Measurements from ENCODE around the gene SBK3. TPM values are rescaled to one million over a fixed set of nuclear protein-coding genes. Genes with fewer than 3 reads are reported as not detected.
A peak's percentile ranks its signal among the peaks of the same experiment; 100 is the strongest.
"Not testable (repeated sequence)": the region's sequence is repeated elsewhere in the genome, so short reads cannot be mapped to it uniquely, and the experiment has no call there.

SBK3 gene
- total and polyA plus RNA-seq, 2 donors (not counting 1 experiment from before 2014, with no cell fraction given) = not detected

DNA sequence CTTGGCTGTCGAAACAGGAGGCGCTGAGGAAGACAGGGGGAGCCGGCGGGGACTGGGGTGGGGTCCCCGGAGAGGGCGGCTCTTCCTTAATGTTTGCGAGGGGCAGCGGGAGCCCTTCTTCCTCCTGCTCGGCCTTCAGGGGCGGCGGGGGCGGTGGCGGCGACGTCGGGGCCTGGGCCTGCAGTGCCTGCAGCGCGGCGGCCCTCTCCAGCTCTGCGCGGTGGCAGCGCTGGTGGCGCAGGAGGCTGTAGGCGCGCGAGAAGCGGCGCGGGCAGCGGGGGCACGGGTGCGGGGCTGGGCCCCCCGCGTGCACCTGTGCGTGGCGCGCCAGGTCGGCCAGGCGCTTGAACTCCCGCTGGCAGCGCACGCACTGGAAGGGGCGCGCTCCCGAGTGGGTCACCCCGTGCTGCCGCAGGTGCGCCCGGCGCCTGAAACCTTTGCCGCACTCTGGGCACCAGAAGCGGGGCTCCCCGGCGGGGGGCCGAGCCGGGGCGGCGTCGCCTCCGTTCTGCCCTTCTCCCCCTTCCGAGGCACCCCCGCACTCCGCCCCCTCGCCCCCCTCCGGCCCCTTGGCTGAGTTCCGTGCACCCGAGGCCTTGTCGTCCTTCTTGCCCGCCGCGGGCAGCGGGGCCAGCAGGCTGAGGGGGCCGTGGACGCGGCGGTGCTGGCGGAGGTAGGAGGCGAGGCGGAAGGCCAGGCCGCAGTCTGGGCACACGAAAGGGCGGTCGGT is 32.9 kb upstream of the SBK3 start:
- 98% methylated on average over 80 of the region's 83 CpGs for WGBS (ENCODE audit: insufficient coverage)
- Histone ChIP-seq H3K27ac (ENCODE audit: low read length in 2 of 2) (no peak overlapping the region), H3K9ac (ENCODE audit: low read length) (no peak overlapping the region), H2AFZ (ENCODE audit: insufficient read depth, low read depth, low read length, poor library complexity, severe bottlenecking) (no peak overlapping the region), H3K27me3 (replicated peaks in 1 of 4; ENCODE audit: control extremely low read depth in 1 of 4, control insufficient read depth in 3 of 4, insufficient read depth in 4 of 4, low read length in 3 of 4) (no peaks in the 10 kb centered on the region), H3K36me3 (replicated peaks in 1 of 2; ENCODE audit: control extremely low read depth in 1 of 2, control insufficient read depth in 1 of 2, extremely low read depth in 1 of 2, insufficient read depth in 2 of 2, low read length in 1 of 2) (no peaks in the 10 kb centered on the region), H4K20me1 (ENCODE audit: control insufficient read depth, insufficient read depth, low read length, poor library complexity, severe bottlenecking) (no peaks in the 10 kb centered on the region), H3K9me3 (ENCODE audit: control extremely low read depth in 1 of 3, control insufficient read depth in 2 of 3, insufficient read depth in 1 of 3, low read length in 2 of 3) (peaks cover 0 to 9% (median 0%) of the 10 kb centered on the region in 3 donors), H3K79me2 (ENCODE audit: control insufficient read depth, insufficient read depth, low read length) (no peaks in the 10 kb centered on the region), H3K4me2 (replicated peaks; ENCODE audit: low read depth, low read length, poor library complexity, severe bottlenecking) (no peak overlapping the region), H3K4me3 (ENCODE audit: control extremely low read depth in 1 of 5, extremely low read depth in 1 of 5, insufficient read depth in 1 of 5, low read depth in 2 of 5, low read length in 4 of 5) (no peak overlapping the region), H3K4me1 (ENCODE audit: control insufficient read depth in 2 of 2, insufficient read depth in 2 of 2, low read length in 2 of 2) (peaks cover 17 to 21% of the 10 kb centered on the region in 2 donors)
- peaks cover 26% of the 10 kb centered on the region for H3K4me1 Mint-ChIP-seq
- ChIA-PET CTCF (no interaction called here), POLR2A (interaction anchor here (0.5 kb wide), 1 partner anchor 76 kb away, joined by 3 read pairs; no protein-coding TSS in a partner anchor)
- intact Hi-C loops (cut with micrococcal nuclease) = no loop called here
- no peak overlapping the region for H3K27ac Mint-ChIP-seq
- no peaks in the 10 kb centered on the region for H3K27me3 Mint-ChIP-seq
- H3K9me3 Mint-ChIP-seq (ENCODE audit: insufficient read depth) = no peaks in the 10 kb centered on the region
- ATAC-seq (ENCODE audit: low read depth) (no peak), DNase-seq (no peak)
- H3K4me3 Mint-ChIP-seq = no peak overlapping the region
- TF ChIP-seq, protein P1, sequence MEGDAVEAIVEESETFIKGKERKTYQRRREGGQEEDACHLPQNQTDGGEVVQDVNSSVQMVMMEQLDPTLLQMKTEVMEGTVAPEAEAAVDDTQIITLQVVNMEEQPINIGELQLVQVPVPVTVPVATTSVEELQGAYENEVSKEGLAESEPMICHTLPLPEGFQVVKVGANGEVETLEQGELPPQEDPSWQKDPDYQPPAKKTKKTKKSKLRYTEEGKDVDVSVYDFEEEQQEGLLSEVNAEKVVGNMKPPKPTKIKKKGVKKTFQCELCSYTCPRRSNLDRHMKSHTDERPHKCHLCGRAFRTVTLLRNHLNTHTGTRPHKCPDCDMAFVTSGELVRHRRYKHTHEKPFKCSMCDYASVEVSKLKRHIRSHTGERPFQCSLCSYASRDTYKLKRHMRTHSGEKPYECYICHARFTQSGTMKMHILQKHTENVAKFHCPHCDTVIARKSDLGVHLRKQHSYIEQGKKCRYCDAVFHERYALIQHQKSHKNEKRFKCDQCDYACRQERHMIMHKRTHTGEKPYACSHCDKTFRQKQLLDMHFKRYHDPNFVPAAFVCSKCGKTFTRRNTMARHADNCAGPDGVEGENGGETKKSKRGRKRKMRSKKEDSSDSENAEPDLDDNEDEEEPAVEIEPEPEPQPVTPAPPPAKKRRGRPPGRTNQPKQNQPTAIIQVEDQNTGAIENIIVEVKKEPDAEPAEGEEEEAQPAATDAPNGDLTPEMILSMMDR (IDR thresholded peaks at IDR 0.05) = no peak
- no peak for TF ChIP-seq EZH2 (IDR thresholded peaks at IDR 0.05; ENCODE audit: borderline replicate concordance, insufficient read depth, low read depth, low read length, poor library complexity, severe bottlenecking)

GRCh38 chr19:55576746-55577145 is 31.4 kb upstream of the SBK3 start:
- Histone ChIP-seq H3K36me3 (replicated peaks in 1 of 2; ENCODE audit: control extremely low read depth in 1 of 2, control insufficient read depth in 1 of 2, extremely low read depth in 1 of 2, insufficient read depth in 2 of 2, low read length in 1 of 2) (no peaks in the 10 kb centered on the region), H3K4me2 (replicated peaks; ENCODE audit: low read depth, low read length, poor library complexity, severe bottlenecking) (no peak overlapping the region), H3K27me3 (replicated peaks in 1 of 4; ENCODE audit: control extremely low read depth in 1 of 4, control insufficient read depth in 3 of 4, insufficient read depth in 4 of 4, low read length in 3 of 4) (no peaks in the 10 kb centered on the region), H3K27ac (ENCODE audit: low read length in 2 of 2) (no peak overlapping the region), H3K9me3 (ENCODE audit: control extremely low read depth in 1 of 3, control insufficient read depth in 2 of 3, insufficient read depth in 1 of 3, low read length in 2 of 3) (peaks cover 0 to 9% (median 0%) of the 10 kb centered on the region in 3 donors), H2AFZ (ENCODE audit: insufficient read depth, low read depth, low read length, poor library complexity, severe bottlenecking) (no peak overlapping the region), H4K20me1 (ENCODE audit: control insufficient read depth, insufficient read depth, low read length, poor library complexity, severe bottlenecking) (no peaks in the 10 kb centered on the region), H3K4me3 (ENCODE audit: control extremely low read depth in 1 of 5, extremely low read depth in 1 of 5, insufficient read depth in 1 of 5, low read depth in 2 of 5, low read length in 4 of 5) (no peak overlapping the region), H3K79me2 (ENCODE audit: control insufficient read depth, insufficient read depth, low read length) (no peaks in the 10 kb centered on the region), H3K4me1 (ENCODE audit: control insufficient read depth in 2 of 2, insufficient read depth in 2 of 2, low read length in 2 of 2) (peaks cover 15 to 20% of the 10 kb centered on the region in 2 donors), H3K9ac (ENCODE audit: low read length) (no peak overlapping the region)
- intact Hi-C loops (cut with micrococcal nuclease) = no loop called here
- H3K9me3 Mint-ChIP-seq (ENCODE audit: insufficient read depth) = no peaks in the 10 kb centered on the region
- ChIA-PET POLR2A (no interaction called here), CTCF (interaction anchor here (0.7 to 0.8 kb wide), 2 partner anchors 23 to 402 kb away, joined by 3 read pairs; partner anchors contain the start of gene FIZ1)
- no peak overlapping the region for H3K27ac Mint-ChIP-seq
- WGBS (ENCODE audit: insufficient coverage) = 100% methylated on average over 1 of the region's 5 CpGs
- no peak for TF ChIP-seq EZH2 (IDR thresholded peaks at IDR 0.05; ENCODE audit: borderline replicate concordance, insufficient read depth, low read depth, low read length, poor library complexity, severe bottlenecking)
- TF ChIP-seq, protein P1 (IDR thresholded peaks at IDR 0.05) = no peak
- DNase-seq = no peak
- H3K4me3 Mint-ChIP-seq = peak overlapping the region; percentile 30
- H3K27me3 Mint-ChIP-seq = no peaks in the 10 kb centered on the region
- no peak for ATAC-seq (ENCODE audit: low read depth)
- H3K4me1 Mint-ChIP-seq = peaks cover 20% of the 10 kb centered on the region

- H4K20me1 ChIP-seq (ENCODE audit: control insufficient read depth, insufficient read depth, low read length, poor library complexity, severe bottlenecking); H3K4me1 Mint-ChIP-seq; H3K4me2 ChIP-seq (replicated peaks; ENCODE audit: low read depth, low read length, poor library complexity, severe bottlenecking); H3K27ac Mint-ChIP-seq; H3K36me3 ChIP-seq (replicated peaks in 1 of 2; ENCODE audit: control extremely low read depth in 1 of 2, control insufficient read depth in 1 of 2, extremely low read depth in 1 of 2, insufficient read depth in 2 of 2, low read length in 1 of 2); H3K27me3 Mint-ChIP-seq; H2AFZ ChIP-seq (ENCODE audit: insufficient read depth, low read depth, low read length, poor library complexity, severe bottlenecking); H3K4me3 Mint-ChIP-seq; H3K4me3 ChIP-seq (ENCODE audit: control extremely low read depth in 1 of 5, extremely low read depth in 1 of 5, insufficient read depth in 1 of 5, low read depth in 2 of 5, low read length in 4 of 5); H3K4me1 ChIP-seq (ENCODE audit: control insufficient read depth in 2 of 2, insufficient read depth in 2 of 2, low read length in 2 of 2); H3K9ac ChIP-seq (ENCODE audit: low read length); DNase-seq; H3K9me3 Mint-ChIP-seq (ENCODE audit: insufficient read depth); H3K27ac ChIP-seq (ENCODE audit: low read length in 2 of 2); intact Hi-C loops (cut with micrococcal nuclease); H3K27me3 ChIP-seq (replicated peaks in 1 of 4; ENCODE audit: control extremely low read depth in 1 of 4, control insufficient read depth in 3 of 4, insufficient read depth in 4 of 4, low read length in 3 of 4); CTCF ChIA-PET; ATAC-seq (ENCODE audit: low read depth); POLR2A ChIA-PET; H3K79me2 ChIP-seq (ENCODE audit: control insufficient read depth, insufficient read depth, low read length): not testable (repeated sequence)
- WGBS (ENCODE audit: insufficient coverage) = no CpG with 5 or more reads among the region's 6 CpGs
- H3K9me3 ChIP-seq (ENCODE audit: control extremely low read depth in 1 of 3, control insufficient read depth in 2 of 3, insufficient read depth in 1 of 3, low read length in 2 of 3) = peaks cover 0 to 12% (median 0%) of the 10 kb centered on the region in 3 donors
These were observed 28.6 kb upstream of the SBK3 start for GRCh38 chr19:55573929-55574328.

All from B cell (primary cell).